Loucy (cell line): ENCODE measurements around the gene ABI3.

Experiments used
- H2AFZ ChIP-seq: fragments of 200-600 bp; sonication (generic); 2 replicates; pipeline ENCODE4 v1.6.0; 2016; ENCODE audit warnings: antibody characterized with exemption, mild to moderate bottlenecking, low read length, moderate library complexity
- H3F3A ChIP-seq: fragments of 200-600 bp; 2 replicates; pipeline ENCODE4 v1.6.0; 2016; ENCODE audit warnings: antibody characterized with exemption, low read depth, mild to moderate bottlenecking
- H3K27me3 ChIP-seq: fragments of 200-600 bp; sonication (generic); 2 replicates; pipeline ENCODE4 v1.6.1; 2014; ENCODE audit warnings: low read length, mild to moderate bottlenecking; ENCODE audit not compliant: insufficient read depth, poor library complexity, severe bottlenecking
- H3K36me3 ChIP-seq: fragments of 200-600 bp; sonication (generic); 2 replicates; pipeline ENCODE4 v1.6.1; 2016; ENCODE audit warnings: low read length; ENCODE audit not compliant: insufficient read depth
- H3K4me1 ChIP-seq: fragments of 200-600 bp; sonication (generic); 2 replicates; pipeline ENCODE4 v1.5.1; 2014; ENCODE audit warnings: low read length, mild to moderate bottlenecking; ENCODE audit not compliant: insufficient read depth, poor library complexity, severe bottlenecking
- H3K4me2 ChIP-seq: fragments of 200-600 bp; sonication (generic); 2 replicates; pipeline ENCODE4 v1.6.0; 2014; ENCODE audit warnings: antibody characterized with exemption, low read length, low read depth, mild to moderate bottlenecking; ENCODE audit not compliant: poor library complexity, severe bottlenecking
- H3K4me3 ChIP-seq: fragments of 200-600 bp; sonication (generic); 2 replicates; pipeline ENCODE4 v1.5.1; 2014; ENCODE audit warnings: low read length, mild to moderate bottlenecking, mixed read lengths; ENCODE audit not compliant: poor library complexity, severe bottlenecking
- H3K79me2 ChIP-seq: fragments of 200-600 bp; sonication (generic); 2 replicates; pipeline ENCODE4 v1.6.1; 2014; ENCODE audit warnings: low read length; ENCODE audit not compliant: insufficient read depth
- H3K9ac ChIP-seq: fragments of 200-600 bp; sonication (generic); 2 replicates; pipeline ENCODE4 v1.6.0; 2014; ENCODE audit warnings: mild to moderate bottlenecking, low read depth, low read length, moderate library complexity; ENCODE audit not compliant: poor library complexity, severe bottlenecking
- H3K9me2 ChIP-seq: fragments of 200-600 bp; sonication (generic); replicated peaks from 2 replicates; pipeline ENCODE4 v1.6.1; 2016; ENCODE audit warnings: low read depth, low read length, mixed read lengths
- H3K9me3 ChIP-seq: fragments of 200-600 bp; sonication (generic); 2 replicates; pipeline ENCODE4 v1.6.1; 2014; ENCODE audit warnings: mild to moderate bottlenecking, antibody characterized with exemption, low read length, low read depth; ENCODE audit not compliant: insufficient read depth
- H4K20me1 ChIP-seq: fragments of 200-600 bp; sonication (generic); 2 replicates; pipeline ENCODE4 v1.6.0; 2014; ENCODE audit warnings: antibody characterized with exemption, low read length, mild to moderate bottlenecking; ENCODE audit not compliant: insufficient read depth, poor library complexity, severe bottlenecking
- EZH2phosphoT487 ChIP-seq: fragments of 200-600 bp; IDR thresholded peaks from 2 replicates; pipeline ENCODE4 v1.6.1; 2018; ENCODE audit warnings: antibody characterized with exemption, mild to moderate bottlenecking, moderate library complexity, borderline replicate concordance
- TF ChIP-seq, protein P1 (sequence below): fragments of 200-600 bp; sonication (generic); conservative IDR thresholded peaks from 2 replicates; pipeline ENCODE4 v1.5.1; 2014; ENCODE audit warnings: mild to moderate bottlenecking, antibody characterized with exemption, low read length

ABI3 gene

DNA sequence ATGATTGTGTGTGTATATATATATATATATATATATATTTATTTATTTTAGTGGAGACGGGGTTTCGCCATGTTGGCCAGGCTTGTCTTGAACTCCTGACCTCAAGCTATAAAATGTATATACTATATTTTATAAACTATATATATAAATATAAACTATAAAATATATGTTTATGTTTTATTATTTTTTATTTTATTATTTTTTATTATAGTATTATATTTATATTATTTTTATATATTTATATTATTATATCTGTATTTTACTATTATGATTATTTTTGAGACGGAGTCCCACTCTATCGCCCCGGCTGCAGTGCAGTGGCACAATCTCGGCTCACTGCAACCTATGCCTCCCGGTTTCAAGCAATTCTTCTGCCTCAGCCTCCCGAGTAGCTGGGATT is 30.5 kb downstream of the ABI3 start:
- Histone ChIP-seq H3K4me3 (no peak overlapping the region), H3K9me3 (no peaks in the 10 kb centered on the region), H3K9ac (no peak overlapping the region), H3K36me3 (no peaks in the 10 kb centered on the region), H3K4me2 (no peak overlapping the region), H2AFZ (no peak overlapping the region), H4K20me1 (no peaks in the 10 kb centered on the region), H3F3A (no peaks in the 10 kb centered on the region), H3K9me2 (no peaks in the 10 kb centered on the region), H3K4me1 (no peaks in the 10 kb centered on the region), H3K79me2 (no peaks in the 10 kb centered on the region), H3K27me3 (no peaks in the 10 kb centered on the region)
- no peak for TF ChIP-seq EZH2phosphoT487
- TF ChIP-seq, protein P1, sequence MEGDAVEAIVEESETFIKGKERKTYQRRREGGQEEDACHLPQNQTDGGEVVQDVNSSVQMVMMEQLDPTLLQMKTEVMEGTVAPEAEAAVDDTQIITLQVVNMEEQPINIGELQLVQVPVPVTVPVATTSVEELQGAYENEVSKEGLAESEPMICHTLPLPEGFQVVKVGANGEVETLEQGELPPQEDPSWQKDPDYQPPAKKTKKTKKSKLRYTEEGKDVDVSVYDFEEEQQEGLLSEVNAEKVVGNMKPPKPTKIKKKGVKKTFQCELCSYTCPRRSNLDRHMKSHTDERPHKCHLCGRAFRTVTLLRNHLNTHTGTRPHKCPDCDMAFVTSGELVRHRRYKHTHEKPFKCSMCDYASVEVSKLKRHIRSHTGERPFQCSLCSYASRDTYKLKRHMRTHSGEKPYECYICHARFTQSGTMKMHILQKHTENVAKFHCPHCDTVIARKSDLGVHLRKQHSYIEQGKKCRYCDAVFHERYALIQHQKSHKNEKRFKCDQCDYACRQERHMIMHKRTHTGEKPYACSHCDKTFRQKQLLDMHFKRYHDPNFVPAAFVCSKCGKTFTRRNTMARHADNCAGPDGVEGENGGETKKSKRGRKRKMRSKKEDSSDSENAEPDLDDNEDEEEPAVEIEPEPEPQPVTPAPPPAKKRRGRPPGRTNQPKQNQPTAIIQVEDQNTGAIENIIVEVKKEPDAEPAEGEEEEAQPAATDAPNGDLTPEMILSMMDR, result no peak

DNA sequence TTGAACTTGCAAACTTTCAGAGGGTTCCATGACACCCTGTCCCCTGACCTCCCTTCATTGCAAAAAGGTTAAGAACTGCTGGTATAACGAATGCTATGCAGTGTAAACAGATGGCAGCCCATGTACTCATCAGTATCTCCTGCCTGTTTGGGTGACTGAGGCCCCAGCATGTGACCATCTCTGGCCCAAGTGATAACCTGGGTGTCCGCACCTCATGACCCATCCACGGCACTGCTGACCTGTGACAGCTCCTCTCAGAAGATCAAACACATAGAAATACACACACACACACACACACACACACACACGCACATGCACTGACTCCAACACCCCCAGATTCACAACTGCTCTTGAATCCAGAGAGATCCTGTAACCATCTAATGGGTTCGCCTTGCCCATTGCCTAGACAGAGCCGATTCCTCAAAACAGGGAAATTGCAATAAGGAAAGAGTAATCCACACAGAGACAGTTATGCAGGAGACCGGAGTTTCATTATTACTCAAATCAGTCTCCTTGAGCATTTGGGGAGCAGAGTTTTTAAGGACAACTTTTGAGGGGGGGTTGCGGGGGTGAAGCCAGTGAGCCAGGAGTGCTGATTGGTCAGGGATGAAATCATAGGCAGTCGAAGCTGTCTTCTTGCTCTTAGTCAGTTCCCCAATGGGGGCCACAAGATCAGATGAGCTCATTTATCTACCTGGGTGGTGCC is 31.3 kb downstream of the ABI3 start:
- Histone ChIP-seq H3K36me3 (no peaks in the 10 kb centered on the region), H3F3A (no peaks in the 10 kb centered on the region), H3K4me2 (no peak overlapping the region)

DNA sequence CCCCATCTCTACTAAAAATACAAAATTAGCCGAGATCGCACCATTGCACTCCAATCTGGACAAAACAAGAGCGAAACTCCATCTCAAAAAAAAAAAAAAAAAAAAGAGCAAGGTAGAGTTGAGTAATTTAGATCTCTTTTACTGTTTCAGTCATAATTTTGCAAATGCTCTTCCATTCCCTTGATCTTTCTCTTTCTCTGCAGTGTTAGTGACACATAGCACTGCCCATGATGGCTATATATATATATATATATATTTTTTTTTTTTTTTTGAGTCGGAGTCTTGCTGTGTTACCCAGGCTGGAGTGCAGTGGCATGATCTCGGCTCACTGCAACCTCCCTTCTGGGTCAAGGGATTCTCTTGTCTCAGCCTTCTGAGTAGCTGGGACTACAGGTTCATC is 32.3 kb downstream of the ABI3 start:
- no peaks in the 10 kb centered on the region for H3K36me3 ChIP-seq
- H3K9ac ChIP-seq, result no peak overlapping the region
- no peak for TF ChIP-seq EZH2phosphoT487
- TF ChIP-seq, protein P1, result no peak

More for the DNA sequence above, 31.3 kb downstream of the ABI3 start:
- Histone ChIP-seq H2AFZ (no peak overlapping the region), H3K79me2 (no peaks in the 10 kb centered on the region), H3K9me2 (no peaks in the 10 kb centered on the region), H3K4me1 (no peaks in the 10 kb centered on the region), H3K4me3 (no peak overlapping the region), H3K9me3 (no peaks in the 10 kb centered on the region), H3K9ac (no peak overlapping the region), H4K20me1 (no peaks in the 10 kb centered on the region), H3K27me3 (no peaks in the 10 kb centered on the region)
- no peak for TF ChIP-seq EZH2phosphoT487
- TF ChIP-seq, protein P1, result no peak

More for the DNA sequence above, 32.3 kb downstream of the ABI3 start:
- H3K9me3 ChIP-seq, result no peaks in the 10 kb centered on the region
- H3K4me2 ChIP-seq, result no peak overlapping the region
- H3F3A ChIP-seq, result no peaks in the 10 kb centered on the region
- no peak overlapping the region for H3K4me3 ChIP-seq
- no peaks in the 10 kb centered on the region for H3K4me1 ChIP-seq
- no peaks in the 10 kb centered on the region for H3K9me2 ChIP-seq
- no peaks in the 10 kb centered on the region for H4K20me1 ChIP-seq
- H3K27me3 ChIP-seq, result no peaks in the 10 kb centered on the region
- H3K79me2 ChIP-seq, result no peaks in the 10 kb centered on the region
- no peak overlapping the region for H2AFZ ChIP-seq
